Nephron (organoid): ENCODE measurements around the gene TMEM59.

Experiments used
- H3K27ac Mint-ChIP-seq, 3 experiments: 2 replicates each; pipeline ENCODE4 v1.8.0; 2020; ENCODE audit warnings: mixed read lengths in 3 of 3, mild to moderate bottlenecking in 2 of 3, moderate library complexity in 1 of 3
- H3K27me3 Mint-ChIP-seq: 2 replicates; pipeline ENCODE4 v1.8.0; 2021; ENCODE audit warnings: low read depth, mild to moderate bottlenecking, moderate library complexity, mixed read lengths
- H3K36me3 Mint-ChIP-seq: 2 replicates; pipeline ENCODE4 v1.8.0; 2020; ENCODE audit warnings: low read depth, mixed read lengths
- H3K4me1 Mint-ChIP-seq: 2 replicates; pipeline ENCODE4 v1.8.0; 2020; ENCODE audit warnings: mixed read lengths
- H3K4me3 Mint-ChIP-seq, 3 experiments: 2 replicates each; pipeline ENCODE4 v1.8.0; 2020; ENCODE audit warnings: mild to moderate bottlenecking in 3 of 3, mixed read lengths in 3 of 3, moderate library complexity in 2 of 3
- H3K9me3 Mint-ChIP-seq: 2 replicates; pipeline ENCODE4 v1.8.0; 2020; ENCODE audit warnings: mixed read lengths
- CTCF ChIP-seq, 3 experiments: fragments of 200-600 bp; sonication (generic); IDR thresholded peaks; one replicate each; pipeline ENCODE4 v1.5.0; 2021; ENCODE audit warnings: antibody characterized with exemption in 3 of 3; ENCODE audit not compliant: unreplicated experiment in 3 of 3

Gene TMEM59

GRCh38 chr1:54047384-54048305 is 5.4 kb downstream of the TMEM59 start:
- Mint-ChIP-seq H3K4me3 (no peak overlapping the region), H3K36me3 (peaks cover 20% of the 10 kb centered on the region), H3K27me3 (no peaks in the 10 kb centered on the region), H3K4me1 (peaks cover 17% of the 10 kb centered on the region), H3K9me3 (no peaks in the 10 kb centered on the region), H3K27ac (no peak overlapping the region)
- TF ChIP-seq CTCF (IDR thresholded peaks at IDR 0.05; ENCODE audit: unreplicated experiment in 3 of 3) = no peak

- no peak overlapping the region for H3K4me3 Mint-ChIP-seq
- no peak for TF ChIP-seq CTCF (IDR thresholded peaks at IDR 0.05; ENCODE audit: unreplicated experiment in 3 of 3)
- H3K36me3 Mint-ChIP-seq = peaks cover 28% of the 10 kb centered on the region
- H3K4me1 Mint-ChIP-seq = peaks cover 17% of the 10 kb centered on the region
- no peak overlapping the region for H3K27ac Mint-ChIP-seq
- H3K9me3 Mint-ChIP-seq = no peaks in the 10 kb centered on the region
- H3K27me3 Mint-ChIP-seq = no peaks in the 10 kb centered on the region
Measured at GRCh38 chr1:54046671-54047383, 6.2 kb downstream of the TMEM59 start.

GRCh38 chr1:54045496-54045895 is 7.5 kb downstream of the TMEM59 start:
- Mint-ChIP-seq H3K9me3 (no peaks in the 10 kb centered on the region), H3K36me3 (peaks cover 35% of the 10 kb centered on the region), H3K4me3 (no peak overlapping the region), H3K4me1 (peaks cover 17% of the 10 kb centered on the region), H3K27me3 (no peaks in the 10 kb centered on the region), H3K27ac (no peak overlapping the region)
- no peak for TF ChIP-seq CTCF (IDR thresholded peaks at IDR 0.05; ENCODE audit: unreplicated experiment in 3 of 3)

- Mint-ChIP-seq H3K36me3 (peaks cover 57% of the 10 kb centered on the region), H3K4me1 (peaks cover 5% of the 10 kb centered on the region), H3K9me3 (no peaks in the 10 kb centered on the region), H3K27me3 (no peaks in the 10 kb centered on the region), H3K27ac (no peak overlapping the region), H3K4me3 (no peak overlapping the region)
- TF ChIP-seq CTCF (IDR thresholded peaks at IDR 0.05; ENCODE audit: unreplicated experiment in 3 of 3) = no peak
Measured at GRCh38 chr1:54041806-54042205, 11.2 kb downstream of the TMEM59 start.

- no peaks in the 10 kb centered on the region for H3K27me3 Mint-ChIP-seq
- no peak for TF ChIP-seq CTCF (IDR thresholded peaks at IDR 0.05; ENCODE audit: unreplicated experiment in 3 of 3)
Measured at GRCh38 chr1:54037476-54037875, 15.5 kb downstream of the TMEM59 start.

More at GRCh38 chr1:54037476-54037875, 15.5 kb downstream of the TMEM59 start:
- Mint-ChIP-seq H3K4me3 (no peak overlapping the region), H3K27ac (no peak overlapping the region), H3K4me1 (no peaks in the 10 kb centered on the region), H3K36me3 (peaks cover 68% of the 10 kb centered on the region), H3K9me3 (no peaks in the 10 kb centered on the region)
